Motor neuron (in vitro differentiated cells): ENCODE results near the gene DMD. TPM values are rescaled to one million over a fixed set of nuclear protein-coding genes. Genes with fewer than 3 reads are reported as not detected.
"Not testable (repeated sequence)": the region's sequence is repeated elsewhere in the genome, so short reads cannot be mapped to it uniquely, and the experiment has no call there.

Experiments
- ATAC-seq, 8 experiments: fragments of 200-7000 bp; cut with Tn5 transposase; replicated peaks in 6 of 8; 2 replicates each; pipeline ENCODE4 v1.8.0; 2021; ENCODE audit warnings: mild to moderate bottlenecking in 8 of 8, moderate library complexity in 8 of 8
- H3K27ac ChIP-seq, 2 donors: fragments of 250-450 bp; sonication (Bioruptor Pico); 2 replicates each; pipeline ENCODE4 v1.9.0; 2021; ENCODE audit warnings: antibody characterized with exemption in 2 of 2, mild to moderate bottlenecking in 2 of 2, moderate library complexity in 1 of 2
- H3K4me1 ChIP-seq, 2 donors: fragments of 250-450 bp; sonication (Bioruptor Pico); replicated peaks in 1 of 2; 2 replicates each; pipeline ENCODE4 v1.6.1; 2021; ENCODE audit warnings: antibody characterized with exemption in 2 of 2, mild to moderate bottlenecking in 2 of 2, moderate library complexity in 1 of 2
- H3K4me3 ChIP-seq, 5 donors: fragments of 250-450 bp; sonication (Bioruptor Pico); 2 replicates each; pipeline ENCODE4 v1.9.0; 2021; ENCODE audit warnings: antibody characterized with exemption in 5 of 5, mild to moderate bottlenecking in 5 of 5, moderate library complexity in 4 of 5
- WGBS, 10 experiments: fragments of 450-650 bp; shearing (Covaris generic); methylation state at CpG; one replicate each; pipeline ENCODE4 v1.0.0; 2022; 5-methylcytosine and 5-hydroxymethylcytosine counted together
- in situ Hi-C, 9 experiments: fragments of 400-800 bp; cut with MboI; loops; one replicate each; pipeline ENCODE4 v1.15.0; 2021; ENCODE audit warnings: low sequenced_read_pairs in 9 of 9, low pct_unique_long_range_greater_than_20kb in 2 of 9; ENCODE audit not compliant: unreplicated experiment in 9 of 9
- total RNA-seq, 8 experiments: library from RNA; unstranded; fragments of 300-600 nt; gene quantifications; 2 replicates each; pipeline versions ENCODE4 v1.2.3 to v1.2.4, GENCODE V29; 2022

Gene DMD
- total RNA-seq, 8 experiments from 2014 or later = 3.9 to 378 (median 10.5) TPM

DNA sequence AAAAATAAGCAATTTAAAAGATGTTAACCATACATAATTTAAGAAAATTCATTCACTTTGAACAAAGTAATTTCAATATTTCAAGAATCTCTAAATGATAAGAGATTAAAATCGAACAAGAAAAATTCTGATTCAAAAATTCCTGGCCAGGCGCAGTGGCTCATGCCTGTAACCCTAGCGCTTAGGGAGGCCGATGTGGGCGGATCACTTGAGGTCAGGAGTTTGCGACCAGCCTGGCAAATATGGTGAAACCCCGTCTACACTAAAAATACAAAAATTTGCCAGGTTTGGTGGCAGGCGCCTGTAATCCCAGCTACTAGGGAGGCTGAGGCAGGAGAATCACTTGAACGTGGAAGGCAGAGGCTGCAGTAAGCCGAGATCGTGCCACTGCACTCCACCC lies 1279.0 kb downstream of the DMD start:
- ATAC-seq, H3K27ac ChIP-seq, H3K4me1 ChIP-seq, in situ Hi-C loops, H3K4me3 ChIP-seq: not testable (repeated sequence)
- WGBS, 10 experiments = 68 to 100% (median 97%) methylated on average over 1 to 11 of the region's 11 CpGs; no CpG with 5 or more reads in 6 of the 10 experiments

DNA sequence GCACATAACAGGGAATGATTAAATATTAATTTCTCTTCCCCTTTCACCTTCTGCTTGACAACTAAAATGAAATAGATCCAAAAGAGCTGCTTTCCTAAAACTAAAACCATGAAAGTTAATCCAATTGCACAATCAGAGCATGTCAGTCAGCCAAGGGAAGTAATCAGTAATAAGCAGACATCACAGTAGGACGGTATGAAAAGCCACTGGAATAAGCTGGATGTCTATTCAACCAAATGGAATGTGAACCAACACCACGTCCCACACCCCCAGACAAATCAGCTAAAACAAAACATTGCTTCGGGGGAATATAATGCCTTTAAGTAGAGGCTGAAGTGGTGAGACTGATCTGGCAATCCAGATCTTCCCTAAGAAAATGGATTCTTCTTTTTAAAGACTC lies 1280.1 kb downstream of the DMD start:
- H3K4me3 ChIP-seq = no peak overlapping the region
- H3K27ac ChIP-seq = no peak overlapping the region
- no peaks in the 10 kb centered on the region for H3K4me1 ChIP-seq
- 5 to 100% (median 40%) methylated on average over 1 to 3 of the region's 3 CpGs; no CpG with 5 or more reads in 5 of the 10 experiments for WGBS, 10 experiments
- in situ Hi-C loops = no loop called here
- ATAC-seq = no peak

DNA sequence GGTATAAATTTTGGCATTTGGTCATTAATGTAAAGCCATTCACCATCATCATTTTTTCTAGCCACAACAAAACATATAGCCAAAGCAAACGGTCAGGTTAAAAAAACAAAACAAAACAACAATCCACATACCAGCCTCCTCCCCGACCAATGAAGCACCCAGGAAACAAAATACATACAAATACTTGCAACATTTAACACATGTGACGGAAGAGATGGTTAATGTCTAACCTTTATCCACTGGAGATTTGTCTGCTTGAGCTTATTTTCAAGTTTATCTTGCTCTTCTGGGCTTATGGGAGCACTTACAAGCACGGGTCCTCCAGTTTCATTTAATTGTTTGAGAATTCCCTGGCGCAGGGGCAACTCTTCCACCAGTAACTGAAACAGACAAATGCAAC lies 1282.0 kb downstream of the DMD start:
- in situ Hi-C loops = no loop called here
- no peak overlapping the region for H3K4me3 ChIP-seq
- no peaks in the 10 kb centered on the region for H3K4me1 ChIP-seq
- ATAC-seq = no peak
- 0 to 91% (median 30%) methylated on average over 1 to 5 of the region's 5 CpGs; no CpG with 5 or more reads in 4 of the 10 experiments for WGBS, 10 experiments
- H3K27ac ChIP-seq = no peak overlapping the region

DNA sequence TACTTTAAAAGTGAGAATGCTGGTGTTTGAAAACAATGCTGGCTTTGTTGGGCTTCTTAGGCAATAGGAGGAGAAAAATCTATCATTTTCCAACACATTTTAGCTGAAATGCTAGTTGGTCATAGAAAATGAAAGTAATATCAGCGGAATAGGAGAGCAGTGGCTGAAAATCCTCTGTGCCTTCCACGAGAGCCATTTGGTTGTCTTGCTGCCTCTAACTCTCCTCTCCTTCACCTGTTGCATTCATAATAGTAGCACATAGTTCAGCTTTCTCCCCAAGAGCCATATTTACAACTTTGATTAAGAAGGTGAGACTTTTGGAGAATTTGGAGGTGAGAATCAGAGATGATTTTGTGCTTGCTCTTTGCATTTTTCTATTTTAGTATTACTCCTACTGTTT lies 1290.1 kb downstream of the DMD start:
- 17 to 100% (median 68%) methylated on average over 1 to 2 of the region's 2 CpGs; no CpG with 5 or more reads in 5 of the 10 experiments for WGBS, 10 experiments
- in situ Hi-C loops = no loop called here
- Histone ChIP-seq H3K4me3 (no peak overlapping the region), H3K4me1 (no peaks in the 10 kb centered on the region), H3K27ac (no peak overlapping the region)
- no peak for ATAC-seq

DNA sequence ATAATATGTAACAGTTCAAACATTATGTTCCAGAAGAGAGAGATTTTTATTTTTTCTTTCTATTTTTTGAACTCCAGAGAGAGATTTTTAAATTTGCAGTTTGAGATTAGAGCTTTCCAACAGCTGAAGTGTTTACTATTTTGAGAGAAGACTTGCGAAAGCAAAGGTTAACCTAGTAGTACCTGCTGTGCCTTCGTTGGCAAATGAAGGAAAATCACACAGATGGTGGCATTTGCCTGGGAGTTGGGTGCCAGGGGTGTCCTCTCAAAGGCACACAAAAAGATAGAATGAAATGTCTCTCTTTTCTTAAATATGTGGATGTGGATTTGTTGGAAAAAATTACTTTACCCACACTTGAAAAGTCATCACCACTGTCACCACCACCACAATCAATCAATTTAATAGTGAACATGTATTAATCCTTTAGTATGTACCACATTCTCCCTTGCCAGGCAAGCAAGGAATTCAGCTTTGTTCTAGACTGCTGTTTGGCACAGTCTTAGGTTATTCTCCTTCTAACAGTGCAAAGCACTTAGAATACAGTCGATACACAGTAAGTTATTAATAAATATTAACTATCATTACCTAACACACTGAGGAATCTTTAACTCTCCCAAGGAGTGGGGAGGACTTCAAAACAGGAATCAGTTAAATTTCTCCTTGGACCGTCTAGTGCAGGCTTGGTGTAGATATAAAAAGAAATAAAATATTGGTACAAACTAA lies 1301.3 kb downstream of the DMD start:
- in situ Hi-C loops = no loop called here
- no peak for ATAC-seq
- H3K27ac ChIP-seq = no peak overlapping the region
- 0 to 100% (median 80%) methylated on average over 1 to 4 of the region's 4 CpGs; no CpG with 5 or more reads in 5 of the 10 experiments for WGBS, 10 experiments
- H3K4me3 ChIP-seq = no peak overlapping the region
- H3K4me1 ChIP-seq = no peaks in the 10 kb centered on the region

DNA sequence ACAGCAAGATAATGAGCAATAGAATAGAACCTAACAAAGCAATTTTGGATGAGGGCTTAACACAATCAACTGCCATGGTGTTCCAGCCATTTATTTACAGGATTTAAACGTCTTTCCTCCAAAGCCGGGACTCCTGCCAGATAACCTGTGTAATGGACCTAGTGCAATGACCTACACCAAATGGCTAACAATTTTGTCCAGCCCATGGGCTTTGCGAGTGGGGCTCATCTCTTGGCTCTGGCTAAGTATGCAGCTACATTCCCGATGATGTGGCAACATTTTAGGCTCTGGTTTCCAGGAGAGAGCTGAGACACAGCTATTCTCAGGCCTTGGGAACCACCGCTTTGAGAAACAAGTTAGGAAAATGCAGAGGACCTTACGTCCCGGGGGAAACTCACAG lies 1317.2 kb downstream of the DMD start:
- 0 to 95% (median 59%) methylated on average over 4 to 7 of the region's 7 CpGs; no CpG with 5 or more reads in 7 of the 10 experiments for WGBS, 10 experiments
- Histone ChIP-seq H3K4me3 (no peak overlapping the region), H3K27ac (no peak overlapping the region), H3K4me1 (no peaks in the 10 kb centered on the region)
- in situ Hi-C loops = no loop called here
- no peak for ATAC-seq

DNA sequence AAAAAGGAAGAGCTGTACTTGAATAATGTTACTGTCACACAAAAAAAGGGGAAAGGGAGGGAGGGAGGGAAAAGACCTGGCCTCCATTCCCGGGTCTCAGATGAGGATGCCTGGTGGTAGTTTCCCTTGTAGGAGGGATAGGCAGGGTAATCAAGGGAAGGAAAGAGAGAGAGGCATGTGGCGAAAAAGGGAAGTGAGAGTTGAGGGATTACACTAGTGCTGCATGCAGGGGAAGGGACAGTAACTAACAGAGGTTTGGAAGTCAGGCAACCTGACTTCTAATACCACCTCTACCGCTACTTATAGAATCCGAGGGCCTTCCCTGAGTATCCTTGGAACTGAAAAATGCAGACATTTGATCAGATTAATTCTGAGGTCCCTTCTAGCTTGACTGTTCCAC lies 1317.8 kb downstream of the DMD start:
- 0 to 100% methylated on average over 1 of the region's 4 CpGs; no CpG with 5 or more reads in 8 of the 10 experiments for WGBS, 10 experiments

DNA sequence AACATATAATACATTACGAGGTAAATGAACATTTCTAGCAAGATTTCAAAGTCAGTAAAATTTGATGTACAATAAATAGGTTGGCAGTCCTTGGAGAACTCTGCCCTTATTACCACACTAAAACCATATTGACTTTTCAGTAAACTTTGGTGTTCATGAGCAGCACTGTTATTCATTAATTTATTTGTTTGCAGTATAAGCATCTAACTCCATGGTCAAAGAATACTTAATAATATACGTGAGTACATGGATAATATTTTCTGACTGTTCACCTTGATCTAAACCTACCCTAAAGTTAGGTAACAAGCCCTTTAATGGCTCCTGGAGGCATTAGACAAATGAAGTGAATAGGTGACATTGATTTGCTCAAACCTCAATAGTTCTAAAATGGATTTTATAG lies 1322.3 kb downstream of the DMD start:
- Histone ChIP-seq H3K4me3 (no peak overlapping the region), H3K27ac (no peak overlapping the region), H3K4me1 (no peaks in the 10 kb centered on the region)
- WGBS, 10 experiments = 8 to 100% (median 44%) methylated on average over 1 to 2 of the region's 2 CpGs; no CpG with 5 or more reads in 7 of the 10 experiments
- ATAC-seq = no peak
- in situ Hi-C loops = no loop called here

More for the DNA sequence above, 1317.8 kb downstream of the DMD start:
- in situ Hi-C loops = no loop called here
- Histone ChIP-seq H3K4me1 (no peaks in the 10 kb centered on the region), H3K27ac (no peak overlapping the region), H3K4me3 (no peak overlapping the region)
- no peak for ATAC-seq

DNA sequence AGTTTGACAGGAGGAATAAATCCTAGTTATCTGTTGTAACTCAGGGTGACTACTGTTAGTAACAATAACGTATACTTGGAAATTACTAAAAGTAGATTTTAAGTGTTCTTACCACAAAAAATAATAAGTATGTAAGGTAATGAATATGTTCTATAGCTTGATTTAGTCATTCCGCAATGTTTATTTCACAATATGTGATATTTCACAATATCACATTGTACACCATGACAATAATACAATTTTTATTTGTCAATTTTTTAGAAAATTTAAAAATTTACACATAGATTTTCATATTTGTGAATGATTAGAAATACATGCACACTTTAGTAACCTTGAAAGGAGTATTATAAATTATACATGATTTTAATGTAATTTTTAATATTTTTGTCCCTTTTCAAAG lies 1326.8 kb downstream of the DMD start:
- 24 to 100% (median 100%) methylated on average over 1 to 2 of the region's 2 CpGs; no CpG with 5 or more reads in 3 of the 10 experiments for WGBS, 10 experiments
- no peak overlapping the region for H3K27ac ChIP-seq
- ATAC-seq = no peak
- in situ Hi-C loops = no loop called here
- no peaks in the 10 kb centered on the region for H3K4me1 ChIP-seq
- no peak overlapping the region for H3K4me3 ChIP-seq

DNA sequence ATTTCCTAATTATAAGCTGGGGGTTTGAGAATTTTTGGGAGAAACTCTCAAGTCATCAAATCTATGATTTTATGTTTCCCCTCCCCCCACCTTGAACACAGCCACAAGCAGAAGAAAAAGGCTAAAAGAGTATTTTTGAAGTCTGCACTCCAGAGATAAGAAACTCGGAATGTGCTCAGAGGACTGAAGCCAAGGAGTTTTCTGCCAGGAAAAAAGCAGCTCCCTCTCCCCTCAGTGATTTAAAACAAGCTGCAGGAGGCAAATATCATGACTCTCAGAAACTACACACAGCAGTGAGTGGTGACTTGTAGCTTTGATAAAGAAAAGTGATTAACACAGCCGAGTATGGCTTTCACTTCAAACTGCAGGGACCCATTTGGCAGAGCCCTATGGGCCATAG lies 1339.3 kb downstream of the DMD start:
- H3K4me3 ChIP-seq = no peak overlapping the region
- no peak overlapping the region for H3K27ac ChIP-seq
- in situ Hi-C loops = no loop called here
- ATAC-seq = peak in 1 of 8 experiments; percentile 40
- peaks cover 3 to 6% of the 10 kb centered on the region in 2 donors for H3K4me1 ChIP-seq
- WGBS, 10 experiments = 0 to 100% (median 0%) methylated on average over 1 to 2 of the region's 2 CpGs; no CpG with 5 or more reads in 5 of the 10 experiments

DNA sequence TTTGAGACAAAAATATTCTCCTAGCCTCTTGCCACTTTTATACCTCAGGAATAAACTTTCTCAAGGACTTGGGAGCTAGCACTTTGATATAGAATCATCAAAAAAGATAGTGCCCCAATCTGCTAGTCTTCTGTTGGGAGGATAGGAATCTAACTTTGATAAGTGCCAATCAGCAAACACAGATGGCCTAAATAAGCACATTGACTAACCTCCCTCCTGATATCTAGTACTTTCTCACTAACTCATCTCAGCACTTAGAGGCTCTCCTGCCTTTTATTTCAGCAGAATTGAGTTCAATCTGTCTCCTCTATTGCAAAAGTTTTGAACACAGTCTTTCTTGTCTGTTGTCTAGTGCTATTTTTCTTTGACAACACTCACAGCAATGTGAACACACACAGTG lies 1341.1 kb downstream of the DMD start:
- in situ Hi-C loops = no loop called here
- no peak overlapping the region for H3K4me3 ChIP-seq
- no peak for ATAC-seq
- H3K27ac ChIP-seq = no peak overlapping the region
- H3K4me1 ChIP-seq = peaks cover 3 to 6% of the 10 kb centered on the region in 2 donors

DNA sequence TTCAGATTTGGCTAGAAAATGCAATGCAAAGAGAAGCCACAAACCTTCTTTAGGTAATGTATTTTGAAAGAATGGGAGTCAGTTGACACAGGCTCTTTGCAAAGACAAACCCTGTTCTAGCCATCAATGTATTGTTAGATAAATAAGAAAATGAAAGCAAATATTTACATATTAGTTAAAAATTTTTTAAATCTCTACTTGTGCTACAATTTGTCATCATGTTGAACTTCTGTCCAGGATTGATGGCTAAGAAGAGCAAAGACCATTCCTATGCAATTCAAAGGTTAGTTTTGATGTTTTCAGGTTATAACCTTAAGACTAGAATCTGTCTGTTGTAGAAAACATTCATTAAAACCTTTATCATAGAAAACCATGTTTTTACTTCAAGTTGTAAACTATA lies 1350.7 kb downstream of the DMD start:
- in situ Hi-C loops = no loop called here

DNA sequence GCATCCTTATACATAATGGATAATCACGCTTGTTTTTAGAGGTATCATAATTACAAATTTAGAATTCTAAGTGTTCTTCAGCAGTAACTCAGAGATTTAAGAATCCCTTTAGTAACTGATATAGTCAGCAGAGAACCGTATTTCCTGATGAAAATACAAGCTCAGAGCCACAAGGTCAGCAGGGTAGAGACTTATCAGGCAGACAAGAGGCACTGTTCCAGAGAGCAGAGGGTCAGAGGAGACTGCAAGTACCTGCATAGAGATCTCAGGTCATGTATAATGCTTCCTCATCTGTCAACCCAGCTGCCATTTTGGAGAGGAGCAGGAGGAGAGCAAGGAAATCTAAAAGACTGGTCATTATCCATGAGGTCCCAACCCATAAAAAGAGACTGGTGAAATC lies 1352.4 kb downstream of the DMD start:
- no peak overlapping the region for H3K27ac ChIP-seq
- in situ Hi-C loops = no loop called here
- WGBS, 10 experiments = 0 to 100% (median 40%) methylated on average over 1 to 2 of the region's 2 CpGs; no CpG with 5 or more reads in 4 of the 10 experiments
- no peak overlapping the region for H3K4me3 ChIP-seq
- no peak for ATAC-seq
- no peaks in the 10 kb centered on the region for H3K4me1 ChIP-seq

More for the DNA sequence above, 1350.7 kb downstream of the DMD start:
- Histone ChIP-seq H3K4me3 (no peak overlapping the region), H3K27ac (no peak overlapping the region), H3K4me1 (no peaks in the 10 kb centered on the region)
- no peak for ATAC-seq

DNA sequence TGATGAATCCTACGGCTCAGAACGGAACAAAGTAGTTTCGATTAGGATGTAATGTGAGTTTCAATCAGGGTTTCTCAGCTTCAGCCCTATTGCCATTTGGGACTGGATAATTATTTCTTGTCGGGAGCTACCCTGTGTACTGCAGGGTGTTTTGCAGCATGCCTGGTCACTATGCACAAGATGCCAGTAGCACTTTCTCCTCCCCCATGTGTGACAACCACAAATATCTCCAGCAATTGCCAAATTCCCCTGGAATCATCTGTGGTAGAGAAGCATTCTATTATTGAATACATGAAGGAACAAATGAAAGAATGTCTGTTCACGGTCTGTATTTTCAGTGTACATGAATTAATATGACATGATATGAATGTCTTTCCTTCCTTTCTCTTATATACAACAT lies 1356.6 kb downstream of the DMD start:
- Histone ChIP-seq H3K4me3 (no peak overlapping the region), H3K27ac (no peak overlapping the region), H3K4me1 (no peaks in the 10 kb centered on the region)
- no peak for ATAC-seq
- in situ Hi-C loops = no loop called here
- 0 to 92% (median 40%) methylated on average over 1 to 2 of the region's 5 CpGs; no CpG with 5 or more reads in 5 of the 10 experiments for WGBS, 10 experiments
